Stimulated activated naive CD4-positive, alpha-beta T cell (primary cell): ENCODE results near the gene TNN.
A peak's percentile ranks its signal among the peaks of the same experiment; 100 is the strongest.

ENCODE experiments used
- DNase-seq, 6 experiments: peaks; one replicate each; lab custom pipeline; 2025; lab: John Stamatoyannopoulos, UW

TNN gene

GRCh38 chr1:175178056-175178455, 110.4 kb downstream of the TNN start:
- DNase-seq, result no peak

GRCh38 chr1:175178456-175178855, 110.8 kb downstream of the TNN start:
- no peak for DNase-seq

DNA sequence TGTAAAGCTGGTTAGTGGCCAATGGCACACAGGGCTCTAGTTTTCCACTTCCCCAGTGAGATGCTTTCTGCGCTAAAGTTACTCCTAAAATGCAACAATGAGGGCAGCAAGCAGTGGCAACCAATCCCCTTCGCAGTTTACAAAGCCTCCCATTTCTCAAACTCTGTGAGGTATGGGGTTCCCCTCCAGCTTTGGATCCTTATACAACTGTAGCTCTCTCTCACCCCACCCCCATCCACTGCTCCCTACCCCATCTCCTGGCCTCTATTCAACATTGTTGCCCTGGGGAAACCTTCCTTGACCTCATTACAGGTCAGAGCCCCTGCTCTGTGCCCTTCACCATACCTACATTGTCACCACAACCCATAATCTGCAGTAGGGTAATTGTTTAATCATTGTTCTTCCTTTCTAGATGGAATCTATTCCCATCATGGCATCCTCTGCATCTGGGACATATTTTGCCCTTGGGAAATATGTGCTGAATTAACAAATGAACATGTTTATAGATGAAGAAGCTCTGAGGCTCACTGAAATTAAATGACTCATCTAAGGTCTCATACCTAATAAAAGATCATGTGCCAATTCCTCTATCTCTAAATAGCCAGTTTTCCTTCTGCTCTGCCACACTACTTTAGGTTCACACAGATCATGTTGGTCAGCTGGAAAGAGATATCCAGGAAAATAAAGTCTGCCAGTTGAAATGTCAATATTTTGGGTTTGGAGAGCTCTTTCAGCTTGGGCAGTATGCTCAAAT, 112.4 kb downstream of the TNN start:
- DNase-seq, result no peak

- DNase-seq, result no peak
Measured at GRCh38 chr1:175182201-175182746, 114.6 kb downstream of the TNN start.

GRCh38 chr1:175183586-175183985, 116.0 kb downstream of the TNN start:
- no peak for DNase-seq

DNA sequence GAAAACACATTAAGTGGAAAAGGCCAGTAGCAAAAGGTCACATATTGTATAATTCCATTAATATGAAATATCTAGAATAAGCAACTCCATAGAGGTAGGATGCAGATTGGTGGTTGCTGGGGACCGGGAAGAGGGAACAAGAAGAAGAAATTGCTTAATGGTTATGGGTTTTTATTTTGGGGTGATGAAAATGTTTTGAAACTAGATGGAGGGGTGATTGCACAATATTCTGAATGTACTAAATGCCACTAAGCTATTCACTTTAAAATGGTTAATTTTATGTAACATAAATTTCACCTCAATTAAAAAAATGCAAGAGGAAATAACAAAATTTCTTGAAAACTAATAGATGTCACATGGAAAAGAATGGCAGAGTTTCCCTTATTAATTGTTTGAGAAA, 118.3 kb downstream of the TNN start:
- no peak for DNase-seq

DNA sequence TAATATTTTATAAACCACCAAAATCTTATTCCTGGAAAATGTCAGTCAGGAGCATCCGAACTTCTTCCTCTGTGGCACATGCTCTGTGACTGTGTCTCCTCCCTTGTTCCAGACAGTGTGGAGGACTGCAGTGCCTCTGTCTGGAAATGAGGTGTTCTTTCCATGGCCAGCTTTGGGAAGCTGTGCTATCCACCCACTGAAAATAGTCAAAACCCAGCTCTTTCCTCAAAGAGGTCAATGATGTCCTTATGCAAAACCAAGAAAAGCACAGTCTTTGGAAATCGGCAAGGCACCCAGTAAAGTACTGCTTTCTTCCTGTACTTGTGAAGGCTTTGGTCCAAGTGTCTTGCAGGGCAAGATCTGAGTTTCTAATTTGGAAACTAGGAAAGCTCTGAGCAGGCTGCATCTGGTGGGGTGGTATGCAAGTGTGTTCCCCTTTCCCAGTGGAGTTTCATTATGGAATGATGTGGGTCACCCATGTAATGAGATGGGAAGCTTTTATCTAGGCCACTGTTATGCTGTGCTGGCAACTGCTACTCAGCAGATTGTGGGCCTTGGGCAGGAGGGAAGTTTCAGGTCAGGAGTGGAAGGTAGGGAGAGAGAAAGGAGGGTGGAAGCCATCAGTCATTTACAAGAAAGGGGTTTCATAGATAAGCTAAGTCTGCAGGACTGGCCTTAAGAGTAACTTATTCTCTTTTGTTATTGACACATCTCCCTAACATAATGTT, 119.0 kb downstream of the TNN start:
- no peak for DNase-seq

- DNase-seq, result peak in 5 of 6 experiments; percentile 31 to 67 (median 52)
Measured at GRCh38 chr1:175188936-175189335, 121.3 kb downstream of the TNN start.

DNA sequence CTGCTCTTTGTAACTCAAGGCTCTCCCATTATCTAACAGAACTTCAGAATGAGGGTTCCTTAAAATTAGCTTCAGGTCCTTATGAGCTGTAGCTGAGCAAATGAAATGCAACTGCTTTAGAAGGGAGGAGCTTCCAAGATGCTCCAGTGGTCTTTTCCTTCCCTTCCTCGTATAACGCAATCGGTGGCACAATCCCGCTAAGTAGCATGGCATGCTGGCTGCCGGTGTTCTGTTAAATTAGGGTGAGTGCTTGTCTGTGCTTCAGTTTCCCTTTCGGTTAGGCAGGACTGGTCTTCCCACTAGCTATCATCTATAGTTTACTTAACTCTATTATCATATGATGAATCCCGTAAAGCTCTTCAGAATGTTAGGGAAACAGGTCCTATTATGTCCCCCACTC, 124.0 kb downstream of the TNN start:
- peak in 3 of 6 experiments; percentile 38 to 62 (median 42) for DNase-seq

- DNase-seq, result peak in 5 of 6 experiments; percentile 13 to 63 (median 38)
Measured at GRCh38 chr1:175192111-175192629, 124.5 kb downstream of the TNN start.

DNA sequence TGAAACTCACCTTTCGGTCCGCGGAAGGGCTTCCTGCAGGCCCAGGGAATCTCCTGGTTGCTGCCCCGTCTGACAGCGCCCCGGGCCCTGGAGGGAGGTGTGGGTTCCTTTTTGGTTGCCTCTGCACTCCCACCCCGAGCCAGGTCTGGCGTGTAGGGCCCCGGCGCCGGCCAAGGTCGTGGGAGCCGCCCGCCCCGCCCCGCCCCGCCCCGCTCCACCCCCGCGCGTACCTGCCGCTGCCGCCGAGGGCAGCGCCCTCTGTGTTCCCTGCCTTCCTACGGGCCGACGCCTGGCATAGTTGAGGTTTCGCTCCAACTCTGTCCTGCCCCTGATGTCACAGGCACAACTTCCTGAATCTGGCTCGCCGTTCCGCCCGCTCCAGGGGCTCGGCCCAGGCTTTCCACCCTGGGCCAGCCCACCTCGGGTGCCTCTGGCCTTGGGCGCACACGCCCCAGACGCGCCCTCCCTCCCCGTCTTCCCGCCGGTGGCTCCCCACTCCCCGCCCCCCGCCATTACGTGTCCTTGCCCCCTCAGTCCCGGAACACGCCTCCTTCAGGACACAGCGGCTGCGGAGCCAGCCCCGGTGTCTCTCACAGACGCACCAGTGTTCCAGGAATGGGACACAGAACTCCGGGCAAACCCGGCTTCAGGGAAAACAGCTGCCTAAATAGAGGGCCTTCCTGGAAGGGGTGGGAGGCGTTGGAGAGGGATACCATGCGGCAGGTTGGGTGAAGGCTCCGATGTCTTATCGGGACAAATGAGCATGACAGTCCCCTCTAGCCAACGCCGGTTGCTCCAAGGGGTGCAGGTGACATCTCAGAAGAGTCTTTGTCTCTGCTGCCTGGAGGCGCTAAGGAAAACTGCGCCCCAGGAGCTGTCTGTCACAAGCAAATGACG, 125.2 kb downstream of the TNN start, which contains the start of gene KIAA0040:
Gene KIAA0040, minus strand, starts transcription at position 147 of the 897 bp plus-strand sequence. CDS start 31,763 bp downstream, outside the sequence.
- DNase-seq, result peak in 5 of 6 experiments; percentile 41 to 60 (median 57)

DNA sequence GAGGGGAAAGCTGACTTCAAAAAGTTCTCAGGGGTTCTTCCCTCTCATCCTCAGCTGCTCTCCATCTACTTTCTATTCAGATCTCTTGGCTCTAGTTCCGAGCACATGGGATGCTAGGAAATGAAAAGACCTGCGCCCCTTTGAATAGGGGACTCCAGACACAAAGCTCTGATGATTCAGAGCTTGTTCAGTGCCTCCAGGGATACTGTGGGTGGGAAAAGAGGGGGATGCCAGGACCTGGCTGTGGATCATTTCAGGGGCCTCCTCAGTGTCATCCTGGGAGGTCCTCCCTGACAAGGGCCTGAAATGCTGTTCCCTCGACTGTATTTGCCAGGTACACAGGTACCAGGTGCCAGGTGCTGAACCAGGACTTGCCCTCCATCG, 125.9 kb downstream of the TNN start:
- DNase-seq, result no peak

DNA sequence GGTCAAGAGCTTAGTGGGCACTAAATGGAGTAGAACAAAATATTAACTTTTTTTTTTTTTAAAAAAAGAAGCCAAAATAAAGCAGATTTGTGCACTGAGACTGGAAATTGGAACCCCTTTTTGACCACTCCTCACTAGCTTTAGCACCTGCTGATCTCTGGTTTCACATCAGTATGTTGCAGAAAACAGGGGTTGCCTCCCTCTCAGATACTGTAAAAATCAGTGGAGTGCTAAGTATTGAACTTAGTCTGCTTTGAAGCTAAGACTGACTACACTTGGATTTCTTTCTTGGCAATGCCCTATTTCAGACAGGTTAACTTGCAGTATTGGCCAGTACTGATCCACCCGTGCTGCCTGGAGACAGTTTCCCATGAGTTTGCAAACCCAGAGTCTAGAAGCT, 127.6 kb downstream of the TNN start:
- DNase-seq, result no peak

DNA sequence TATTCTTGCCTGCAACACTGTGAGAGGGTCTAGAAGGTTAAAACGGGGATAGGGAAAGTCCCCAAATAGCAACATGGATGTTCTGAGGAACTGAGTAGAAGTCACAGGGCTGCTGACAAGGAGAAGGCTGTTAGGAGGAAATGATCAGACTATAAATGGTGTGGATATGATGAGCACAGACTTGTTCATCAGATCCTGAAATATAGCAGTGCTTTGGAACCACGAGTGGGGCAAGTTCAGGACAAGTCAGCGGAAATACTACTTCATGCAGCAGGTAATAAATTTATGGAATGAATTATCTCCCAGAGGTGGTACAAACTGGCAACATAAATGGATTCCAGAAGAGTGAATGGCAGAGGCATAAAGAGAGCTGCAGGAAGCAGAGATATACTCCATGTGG, 128.2 kb downstream of the TNN start:
- no peak for DNase-seq

GRCh38 chr1:175197531-175197930, 129.9 kb downstream of the TNN start:
- DNase-seq, result no peak
